AG10803 (cell line): ENCODE data around the gene ISLR.

Source experiments
- DNase-seq: peaks from one replicate; pipeline ENCODE4 v3.0.0; 2010; ENCODE audit warnings: low read depth
- H3K4me3 ChIP-seq: 2 replicates; pipeline ENCODE4 v1.5.1; 2011; ENCODE audit warnings: mild to moderate bottlenecking, low read length, control low read depth
- CTCF ChIP-seq: conservative IDR thresholded peaks from 2 replicates; pipeline ENCODE4 v1.5.1; 2011; ENCODE audit warnings: mild to moderate bottlenecking, low read length, control low read depth, inconsistent platforms

Gene ISLR, protein sequence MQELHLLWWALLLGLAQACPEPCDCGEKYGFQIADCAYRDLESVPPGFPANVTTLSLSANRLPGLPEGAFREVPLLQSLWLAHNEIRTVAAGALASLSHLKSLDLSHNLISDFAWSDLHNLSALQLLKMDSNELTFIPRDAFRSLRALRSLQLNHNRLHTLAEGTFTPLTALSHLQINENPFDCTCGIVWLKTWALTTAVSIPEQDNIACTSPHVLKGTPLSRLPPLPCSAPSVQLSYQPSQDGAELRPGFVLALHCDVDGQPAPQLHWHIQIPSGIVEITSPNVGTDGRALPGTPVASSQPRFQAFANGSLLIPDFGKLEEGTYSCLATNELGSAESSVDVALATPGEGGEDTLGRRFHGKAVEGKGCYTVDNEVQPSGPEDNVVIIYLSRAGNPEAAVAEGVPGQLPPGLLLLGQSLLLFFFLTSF

DNA sequence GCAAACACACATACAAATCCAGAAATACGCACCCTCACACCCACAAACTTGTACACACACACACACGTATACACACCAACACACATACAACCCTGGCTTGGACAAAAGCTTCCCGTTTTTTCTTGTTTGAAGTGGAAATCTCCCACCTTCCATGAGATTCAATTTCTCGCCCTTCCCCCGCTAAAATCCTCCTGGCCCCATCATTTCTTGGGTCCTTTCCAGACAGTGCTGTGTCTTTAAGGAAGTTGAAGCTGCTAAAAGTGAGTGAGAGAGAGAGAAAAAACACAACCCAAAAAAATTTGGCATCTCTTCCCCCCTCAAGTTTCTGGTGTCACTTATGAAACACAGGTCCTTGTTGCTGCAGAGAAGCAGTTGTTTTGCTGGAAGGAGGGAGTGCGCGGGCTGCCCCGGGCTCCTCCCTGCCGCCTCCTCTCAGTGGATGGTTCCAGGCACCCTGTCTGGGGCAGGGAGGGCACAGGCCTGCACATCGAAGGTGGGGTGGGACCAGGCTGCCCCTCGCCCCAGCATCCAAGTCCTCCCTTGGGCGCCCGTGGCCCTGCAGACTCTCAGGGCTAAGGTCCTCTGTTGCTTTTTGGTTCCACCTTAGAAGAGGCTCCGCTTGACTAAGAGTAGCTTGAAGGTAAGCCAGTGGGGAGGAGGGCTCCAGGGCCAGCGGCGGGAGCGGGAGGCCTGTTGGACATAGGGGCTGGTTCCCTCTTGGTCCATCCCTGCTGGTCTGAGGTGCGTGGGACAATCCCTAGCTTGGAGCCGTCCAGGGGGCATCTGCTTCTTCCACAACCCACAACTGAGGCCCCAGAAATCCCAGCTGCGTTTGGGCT, at the start of gene ISLR:
Gene ISLR (plus strand): TSS at position 331 of the 839 bp plus-strand sequence. CDS start 1,149 bp downstream, outside the sequence.
- peak within 1 kb of the TSS; percentile 73 for H3K4me3 ChIP-seq
- no peak for TF ChIP-seq CTCF
- peak; percentile 93 for DNase-seq

DNA sequence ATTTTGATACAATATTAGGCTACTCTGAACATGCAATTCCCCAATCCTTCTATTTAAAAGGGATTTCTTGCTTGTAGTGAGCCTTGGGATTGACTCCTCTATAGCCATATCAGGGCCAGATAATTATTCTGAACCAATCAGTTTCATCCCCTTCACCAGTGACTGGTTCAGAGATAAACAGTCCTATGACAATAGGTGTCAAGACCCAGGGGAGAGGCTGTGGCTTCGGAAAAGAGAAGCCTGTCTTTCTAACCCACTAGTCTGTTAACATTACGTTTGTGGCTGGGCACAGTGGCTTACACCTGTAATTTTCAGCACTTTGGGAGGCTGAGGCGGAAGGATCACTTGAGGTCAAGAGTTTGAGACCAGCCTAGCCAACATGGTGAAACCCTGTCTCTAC, 49.3 kb upstream of the ISLR start:
- no peak for TF ChIP-seq CTCF
- H3K4me3 ChIP-seq: no peak overlapping the region

GRCh38 chr15:74124759-74125158, 48.8 kb upstream of the ISLR start:
- no peak overlapping the region for H3K4me3 ChIP-seq
- no peak for TF ChIP-seq CTCF
- peak; percentile 16 for DNase-seq

More for the DNA sequence above, 49.3 kb upstream of the ISLR start:
- no peak for DNase-seq

GRCh38 chr15:74127255-74127953, 46.1 kb upstream of the ISLR start:
- TF ChIP-seq CTCF: peak; percentile 90
- DNase-seq: peak; percentile 82
- peak overlapping the region; percentile 61 for H3K4me3 ChIP-seq

DNA sequence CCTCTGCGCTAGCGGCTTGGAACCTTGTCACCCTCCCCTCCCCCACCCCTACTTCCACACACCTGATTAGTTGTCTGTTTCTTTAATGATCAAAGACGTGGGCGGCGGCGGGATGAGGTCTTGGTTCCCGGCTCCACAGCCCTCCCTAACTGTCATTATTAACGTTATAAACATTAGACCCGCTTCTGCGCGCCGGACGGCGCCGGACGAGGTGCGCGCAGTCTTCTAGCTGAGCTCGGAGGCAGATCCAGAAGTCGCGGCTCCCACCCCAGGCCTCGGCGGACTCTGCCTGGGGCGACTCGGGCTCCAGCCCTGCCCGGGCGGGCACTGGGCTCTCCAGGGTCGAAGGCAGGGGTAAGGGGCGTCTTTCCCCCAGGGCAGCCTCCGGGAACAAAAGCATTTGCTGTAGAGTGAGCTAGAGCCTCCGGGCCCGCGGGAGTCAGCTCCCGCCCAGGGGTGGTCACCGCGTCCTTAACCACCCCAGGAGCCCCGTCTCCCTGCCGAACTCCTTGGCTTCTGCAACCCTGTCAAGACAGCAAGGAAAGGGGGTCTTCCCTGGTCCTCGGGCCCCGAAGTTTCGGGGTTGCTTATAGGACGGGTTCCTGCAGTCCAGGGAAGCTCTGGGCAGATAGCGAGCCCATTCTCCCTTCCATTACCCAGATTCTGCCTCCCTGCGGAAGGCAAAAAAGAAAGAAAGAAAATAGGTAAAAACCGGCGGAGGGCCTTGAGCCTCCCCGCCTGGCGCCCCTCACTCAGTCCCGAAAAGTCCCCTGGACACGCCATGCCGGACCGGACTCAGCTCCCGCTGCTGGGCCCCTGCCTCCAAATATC, 45.3 kb upstream of the ISLR start:
- TF ChIP-seq CTCF: no peak
- peak overlapping the region; percentile 61 for H3K4me3 ChIP-seq
- no peak for DNase-seq
